ENCODE data around the gene ZNF223.

The ZNF223 gene

GRCh38 chr19:44112802-44113137, 60.9 kb downstream of the ZNF223 start:
- TF ChIP-seq CTCF (conservative IDR thresholded peaks at IDR 0.05), result no peak
- peak overlapping the region; percentile 70 for H3K27ac ChIP-seq

DNA sequence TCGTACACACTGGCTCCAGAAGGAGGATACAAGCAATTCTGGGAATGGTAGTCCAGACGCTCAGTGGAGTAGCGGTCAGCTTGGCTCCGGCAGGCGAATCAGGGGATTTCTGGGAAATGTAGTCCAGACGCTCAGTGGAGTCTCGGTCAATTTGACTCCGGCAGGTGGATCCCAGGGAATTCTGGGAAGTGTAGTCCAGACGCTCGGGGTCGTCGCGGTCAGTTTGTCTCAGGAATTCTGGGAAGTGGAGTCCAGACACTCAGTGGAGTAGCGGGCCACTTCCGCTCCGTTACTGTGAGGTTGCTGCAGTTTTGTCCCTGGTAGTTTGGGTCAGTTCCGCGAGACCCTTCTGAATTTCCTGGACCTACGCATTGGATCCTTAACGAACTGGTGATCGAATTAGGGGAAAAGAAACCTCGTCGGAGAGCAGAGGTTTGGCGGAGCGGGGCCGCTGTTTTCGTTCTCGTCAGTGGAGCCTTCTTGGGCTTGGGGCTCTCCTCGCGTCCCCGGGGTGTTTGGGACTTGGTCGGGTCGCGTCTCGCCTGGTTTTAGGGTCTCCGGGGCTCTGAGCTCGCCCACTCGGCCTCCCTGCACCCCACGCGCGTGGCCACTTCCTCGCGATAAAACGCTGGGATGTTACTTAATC, 61.4 kb downstream of the ZNF223 start, which contains the start of gene ZNF225:
TSS of gene ZNF225 (plus strand) at position 262 of the 646 bp plus-strand sequence. CDS start 2,429 bp downstream, outside the sequence.
- H3K27ac ChIP-seq, result peak within 1 kb of the TSS; percentile 70
- TF ChIP-seq CTCF (conservative IDR thresholded peaks at IDR 0.05), result no peak

- peak overlapping the region; percentile 70 for H3K27ac ChIP-seq
- no peak for TF ChIP-seq CTCF (conservative IDR thresholded peaks at IDR 0.05)
Observed at GRCh38 chr19:44113784-44114390, 62.1 kb downstream of the ZNF223 start.
